ENCODE measurements around the gene TMEM170B.

- no peak for TF ChIP-seq CTCF (IDR thresholded peaks at IDR 0.05)
- TF ChIP-seq POLR2A (IDR thresholded peaks at IDR 0.05): no peak
Measured at GRCh38 chr6:11543919-11544518, 6.5 kb downstream of the TMEM170B start.
